DND-41 (cell line): ENCODE measurements around the gene GPR39.

Experiments used
- ATAC-seq: fragments of 200-7000 bp; cut with Tn5 transposase; 3 replicates; pipeline ENCODE4 v1.9.1; 2021; ENCODE audit warnings: low read depth; ENCODE audit not compliant: insufficient read depth
- DNase-seq: peaks from one replicate; pipeline ENCODE4 v3.0.0-alpha.2; 2020
- H2AFZ ChIP-seq: 2 replicates; pipeline ENCODE4 v1.6.0; 2012; ENCODE audit warnings: low read depth, low read length
- H3K27ac ChIP-seq: 2 replicates; pipeline ENCODE4 v1.5.1; 2012; ENCODE audit warnings: low read length, inconsistent platforms
- H3K27me3 ChIP-seq: fragments of 200-600 bp; sonication (generic); 2 replicates; pipeline ENCODE4 v1.6.0; 2012; ENCODE audit warnings: low read length, mild to moderate bottlenecking, inconsistent platforms; ENCODE audit not compliant: insufficient read depth, poor library complexity
- H3K36me3 ChIP-seq: 2 replicates; pipeline ENCODE4 v1.5.1; 2012; ENCODE audit warnings: low read length, inconsistent platforms; ENCODE audit not compliant: insufficient read depth
- H3K4me1 ChIP-seq: 2 replicates; pipeline ENCODE4 v1.5.1; 2012; ENCODE audit warnings: mild to moderate bottlenecking, low read length; ENCODE audit not compliant: insufficient read depth
- H3K4me2 ChIP-seq: 2 replicates; pipeline ENCODE4 v1.6.0; 2012; ENCODE audit warnings: mild to moderate bottlenecking, moderate library complexity, low read length, inconsistent platforms; ENCODE audit not compliant: insufficient read depth
- H3K4me3 ChIP-seq, 2 experiments: fragments of 200-600 bp in 1 of 2; shearing (Covaris generic) in 1 of 2; 2 replicates each; pipeline ENCODE4 v1.5.1; 2012 to 2016; ENCODE audit warnings: inconsistent platforms in 2 of 2, low read length in 2 of 2, mild to moderate bottlenecking in 2 of 2, low read depth in 1 of 2, moderate library complexity in 1 of 2
- H3K79me2 ChIP-seq: 2 replicates; pipeline ENCODE4 v1.6.0; 2012; ENCODE audit warnings: low read length, inconsistent platforms; ENCODE audit not compliant: insufficient read depth
- H3K9ac ChIP-seq: 2 replicates; pipeline ENCODE4 v1.6.0; 2012; ENCODE audit warnings: low read depth, mild to moderate bottlenecking, inconsistent platforms, low read length, moderate library complexity
- H3K9me3 ChIP-seq: 2 replicates; pipeline ENCODE4 v1.5.1; 2012; ENCODE audit warnings: low read length, moderate library complexity, mild to moderate bottlenecking, inconsistent platforms; ENCODE audit not compliant: insufficient read depth, severe bottlenecking
- H4K20me1 ChIP-seq: 2 replicates; pipeline ENCODE4 v1.6.0; 2012; ENCODE audit warnings: low read length; ENCODE audit not compliant: insufficient read depth
- CTCF ChIP-seq: IDR thresholded peaks from 2 replicates; pipeline ENCODE4 v1.5.1; 2012; ENCODE audit warnings: borderline replicate concordance, low read length, moderate library complexity, mild to moderate bottlenecking; ENCODE audit not compliant: poor library complexity, severe bottlenecking; ENCODE audit errors: extremely low read depth
- EZH2 ChIP-seq: IDR thresholded peaks from 3 replicates; pipeline ENCODE4 v1.6.1; 2012; ENCODE audit warnings: borderline replicate concordance, low read depth, mild to moderate bottlenecking, moderate library complexity, low read length, inconsistent platforms; ENCODE audit not compliant: severe bottlenecking

The GPR39 gene

GRCh38 chr2:132373391-132374135 lies 43.0 kb upstream of the GPR39 start:
- Histone ChIP-seq H3K4me2 (no peak overlapping the region), H3K79me2 (no peaks in the 10 kb centered on the region), H3K9ac (no peak overlapping the region), H3K4me1 (no peaks in the 10 kb centered on the region), H2AFZ (no peak overlapping the region), H3K27ac (no peak overlapping the region), H3K9me3 (no peaks in the 10 kb centered on the region), H3K4me3 (no peak overlapping the region), H3K27me3 (no peaks in the 10 kb centered on the region), H4K20me1 (no peaks in the 10 kb centered on the region), H3K36me3 (no peaks in the 10 kb centered on the region)
- no peak for DNase-seq
- TF ChIP-seq EZH2, result no peak
- ATAC-seq, result no peak

GRCh38 chr2:132374151-132374550 lies 42.5 kb upstream of the GPR39 start:
- no peak overlapping the region for H3K4me2 ChIP-seq

GRCh38 chr2:132374551-132374950 lies 42.1 kb upstream of the GPR39 start:
- Histone ChIP-seq H3K4me1 (no peaks in the 10 kb centered on the region), H3K9ac (no peak overlapping the region), H3K4me2 (no peak overlapping the region), H2AFZ (no peak overlapping the region), H3K27ac (no peak overlapping the region), H4K20me1 (no peaks in the 10 kb centered on the region), H3K79me2 (no peaks in the 10 kb centered on the region), H3K9me3 (no peaks in the 10 kb centered on the region), H3K27me3 (no peaks in the 10 kb centered on the region), H3K36me3 (no peaks in the 10 kb centered on the region), H3K4me3 (no peak overlapping the region)
- TF ChIP-seq CTCF (no peak), EZH2 (no peak)
- no peak for ATAC-seq
- DNase-seq, result no peak

More at GRCh38 chr2:132374151-132374550, 42.5 kb upstream of the GPR39 start:
- Histone ChIP-seq H3K27me3 (no peaks in the 10 kb centered on the region), H2AFZ (no peak overlapping the region), H3K4me1 (no peaks in the 10 kb centered on the region), H3K79me2 (no peaks in the 10 kb centered on the region), H3K9me3 (no peaks in the 10 kb centered on the region), H3K9ac (no peak overlapping the region), H3K4me3 (no peak overlapping the region), H3K27ac (no peak overlapping the region), H4K20me1 (no peaks in the 10 kb centered on the region), H3K36me3 (no peaks in the 10 kb centered on the region)
- DNase-seq, result no peak
- TF ChIP-seq EZH2 (no peak), CTCF (no peak)
- ATAC-seq, result no peak

GRCh38 chr2:132374961-132375360 lies 41.6 kb upstream of the GPR39 start:
- Histone ChIP-seq H3K4me1 (no peaks in the 10 kb centered on the region), H2AFZ (no peak overlapping the region), H3K36me3 (no peaks in the 10 kb centered on the region), H3K4me2 (no peak overlapping the region), H3K27ac (no peak overlapping the region), H3K27me3 (no peaks in the 10 kb centered on the region), H3K9ac (no peak overlapping the region), H3K9me3 (no peaks in the 10 kb centered on the region), H4K20me1 (no peaks in the 10 kb centered on the region), H3K4me3 (no peak overlapping the region), H3K79me2 (no peaks in the 10 kb centered on the region)
- DNase-seq, result no peak
- no peak for ATAC-seq
- no peak for TF ChIP-seq CTCF
- no peak for TF ChIP-seq EZH2
